PFSK-1 (cell line): ENCODE measurements around the gene RTEL1.
A peak's percentile ranks its signal among the peaks of the same experiment; 100 is the strongest.

Source experiments
- POLR2AphosphoS5 ChIP-seq: IDR thresholded peaks from 2 replicates; pipeline ENCODE4 v1.6.1; 2012; ENCODE audit warnings: low read depth, mild to moderate bottlenecking, control low read depth, low read length, moderate library complexity
- REST ChIP-seq, 2 experiments: IDR thresholded peaks; 2 replicates each; pipeline versions ENCODE4 v1.6.1 to v1.8.0; 2011 to 2012; ENCODE audit warnings: low read depth in 2 of 2, low read length in 2 of 2, control low read depth in 1 of 2, inconsistent platforms in 1 of 2, mild to moderate bottlenecking in 1 of 2, moderate library complexity in 1 of 2; ENCODE audit not compliant: insufficient read depth in 1 of 2
- SIN3A ChIP-seq: IDR thresholded peaks from 2 replicates; pipeline ENCODE4 v1.6.1; 2012; ENCODE audit warnings: mild to moderate bottlenecking, low read length, moderate library complexity, borderline replicate concordance; ENCODE audit not compliant: insufficient read depth
- TAF1 ChIP-seq: IDR thresholded peaks from 2 replicates; pipeline ENCODE4 v1.6.1; 2012; ENCODE audit warnings: low read length, control low read depth, borderline replicate concordance; ENCODE audit not compliant: insufficient read depth

GRCh38 chr20:63688228-63689045, 30.3 kb downstream of the RTEL1 start:
- TF ChIP-seq POLR2AphosphoS5 (0 out of 2 replicates have a peak, but pooled peaks have one; percentile 7), TAF1 (no peak), SIN3A (no peak), REST (IDR thresholded peaks at IDR 0.05; ENCODE audit: insufficient read depth in 1 of 2, low read depth in 2 of 2, low read length in 2 of 2) (no peak)
